ENCODE results near the gene UMAD1. TPM values are rescaled to one million over a fixed set of nuclear protein-coding genes. Genes with fewer than 3 reads are reported as not detected.
"Not testable (repeated sequence)": the region's sequence is repeated elsewhere in the genome, so short reads cannot be mapped to it uniquely, and the experiment has no call there.

UMAD1 gene
- total and polyA plus RNA-seq, 2 donors (not counting 3 experiments of a cell fraction or from before 2014, with no cell fraction given), result 5.6 to 6.6 TPM

DNA sequence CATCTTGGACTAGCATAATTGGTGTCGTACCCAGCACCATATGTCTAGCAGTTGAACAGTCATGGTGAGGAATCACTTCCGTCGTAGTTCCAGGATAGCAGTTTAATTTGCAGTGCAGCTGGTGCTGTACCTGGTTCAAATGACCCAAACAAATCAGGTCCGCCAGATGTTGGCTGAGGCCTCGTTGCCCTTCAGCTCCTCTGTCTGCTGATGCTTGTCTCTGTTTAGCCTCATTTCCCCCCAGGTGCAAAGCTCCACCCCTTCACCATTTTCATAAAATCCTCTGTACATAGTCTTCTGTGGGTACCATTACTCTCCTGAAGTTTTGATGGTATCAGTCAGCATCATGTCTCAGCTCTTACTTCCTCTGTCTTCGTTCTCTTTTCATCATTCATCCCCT is 35.1 kb downstream of the UMAD1 start:
- Histone ChIP-seq H3K27ac (ENCODE audit: insufficient read depth, low read depth, low read length) (no peak overlapping the region), H3K9me3 (replicated peaks; ENCODE audit: control insufficient read depth, insufficient read depth, low read length) (no peaks in the 10 kb centered on the region), H2AFZ (ENCODE audit: low read depth, low read length) (no peak overlapping the region), H3K79me2 (ENCODE audit: control insufficient read depth, insufficient read depth, low read length) (no peaks in the 10 kb centered on the region), H3K36me3 (ENCODE audit: control insufficient read depth in 2 of 2, extremely low read depth in 1 of 2, insufficient read depth in 2 of 2, low read length in 2 of 2) (no peaks in the 10 kb centered on the region), H3K9ac (replicated peaks; ENCODE audit: extremely low read depth, insufficient read depth, low read length) (no peak overlapping the region), H3K4me1 (ENCODE audit: control insufficient read depth, extremely low read depth, insufficient read depth, low read length) (peaks cover 3% of the 10 kb centered on the region), H3K4me3 (replicated peaks in 1 of 3; ENCODE audit: insufficient read depth in 1 of 3, low read depth in 1 of 3, low read length in 3 of 3) (no peak overlapping the region), H3K4me2 (ENCODE audit: insufficient read depth, low read length) (no peak overlapping the region), H3K27me3 (ENCODE audit: control insufficient read depth in 2 of 2, insufficient read depth in 2 of 2, low read length in 2 of 2) (no peaks in the 10 kb centered on the region), H4K20me1 (replicated peaks; ENCODE audit: control insufficient read depth, extremely low read depth, insufficient read depth, low read length) (no peaks in the 10 kb centered on the region), H3K9me1 (replicated peaks; ENCODE audit: control insufficient read depth, extremely low read depth, insufficient read depth, low read length) (no peaks in the 10 kb centered on the region)
- no TSS peak for BruUV-seq (replicated peaks)
- DNase-seq (ENCODE audit: low read depth, low spot score) (no peak), FAIRE-seq (no peak)
- CTCF ChIA-PET, result no interaction called here
- intact Hi-C loops (cut with micrococcal nuclease) (no loop called here), dilution Hi-C loops (cut with MboI; ENCODE audit: extremely low pct_ligation_motif_present, low sequenced_read_pairs) (no loop called here)
- no peak for TF ChIP-seq FOS (IDR thresholded peaks at IDR 0.05; ENCODE audit: borderline replicate concordance, insufficient read depth, low read length)
- TF ChIP-seq, protein P1, sequence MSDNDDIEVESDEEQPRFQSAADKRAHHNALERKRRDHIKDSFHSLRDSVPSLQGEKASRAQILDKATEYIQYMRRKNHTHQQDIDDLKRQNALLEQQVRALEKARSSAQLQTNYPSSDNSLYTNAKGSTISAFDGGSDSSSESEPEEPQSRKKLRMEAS (IDR thresholded peaks at IDR 0.05; ENCODE audit: insufficient read depth, insufficient read length), result no peak
- POLR2A ChIA-PET, result no interaction called here

DNA sequence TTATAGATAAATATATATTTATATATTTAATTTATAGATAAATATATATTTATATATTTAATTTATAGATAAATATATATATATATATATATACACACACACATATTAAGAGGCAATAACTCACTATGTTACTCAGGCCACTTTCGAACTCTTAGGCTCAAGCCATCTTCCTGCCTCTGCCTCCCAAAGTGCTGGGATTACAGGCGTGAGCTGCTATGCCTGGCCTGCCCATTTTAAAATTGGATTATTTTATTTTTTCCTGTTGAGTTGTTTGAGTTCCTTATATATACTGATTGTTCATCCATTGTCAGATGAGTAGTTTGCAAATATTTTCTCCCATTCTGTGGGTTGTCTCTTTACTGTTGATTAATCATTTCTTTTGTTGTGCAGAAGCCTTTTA is 39.1 kb downstream of the UMAD1 start:
- H4K20me1 ChIP-seq (replicated peaks; ENCODE audit: control insufficient read depth, extremely low read depth, insufficient read depth, low read length); H3K4me1 ChIP-seq (ENCODE audit: control insufficient read depth, extremely low read depth, insufficient read depth, low read length); H3K36me3 ChIP-seq (ENCODE audit: control insufficient read depth in 2 of 2, extremely low read depth in 1 of 2, insufficient read depth in 2 of 2, low read length in 2 of 2); BruUV-seq (replicated peaks); H3K27ac ChIP-seq (ENCODE audit: insufficient read depth, low read depth, low read length); H3K9ac ChIP-seq (replicated peaks; ENCODE audit: extremely low read depth, insufficient read depth, low read length); H3K27me3 ChIP-seq (ENCODE audit: control insufficient read depth in 2 of 2, insufficient read depth in 2 of 2, low read length in 2 of 2); H3K4me3 ChIP-seq (replicated peaks in 1 of 3; ENCODE audit: insufficient read depth in 1 of 3, low read depth in 1 of 3, low read length in 3 of 3); H3K9me3 ChIP-seq (replicated peaks; ENCODE audit: control insufficient read depth, insufficient read depth, low read length); H3K4me2 ChIP-seq (ENCODE audit: insufficient read depth, low read length); dilution Hi-C loops (cut with MboI; ENCODE audit: extremely low pct_ligation_motif_present, low sequenced_read_pairs); H3K79me2 ChIP-seq (ENCODE audit: control insufficient read depth, insufficient read depth, low read length); POLR2A ChIA-PET; DNase-seq (ENCODE audit: low read depth, low spot score); H3K9me1 ChIP-seq (replicated peaks; ENCODE audit: control insufficient read depth, extremely low read depth, insufficient read depth, low read length); H2AFZ ChIP-seq (ENCODE audit: low read depth, low read length); FAIRE-seq: not testable (repeated sequence)
- intact Hi-C loops (cut with micrococcal nuclease), result loop anchor here (2.0 kb wide), 1 partner anchor 617 kb away; no protein-coding TSS in a partner anchor
- CTCF ChIA-PET, result interaction anchor here (1.5 to 3.2 kb wide), 5 partner anchors 15 to 510 kb away, joined by 4 to 153 read pairs (median 83); no protein-coding TSS in a partner anchor
